ENCODE results near the gene ZNF775. TPM values are rescaled to one million over a fixed set of nuclear protein-coding genes. Genes with fewer than 3 reads are reported as not detected.

The ZNF775 gene
- total RNA-seq, 1 donor from 2014 or later, result 8.0 TPM

- Mint-ChIP-seq H3K27ac (peak overlapping the region; percentile 68), H3K27me3 (no peaks in the 10 kb centered on the region), H3K4me3 (no peak overlapping the region), H3K4me1 (peaks cover 24% of the 10 kb centered on the region), H3K9me3 (no peaks in the 10 kb centered on the region), H3K36me3 (ENCODE audit: low read depth) (no peaks in the 10 kb centered on the region)
- peak; percentile 72 for ATAC-seq (ENCODE audit: low read depth)
- TF ChIP-seq CTCF (IDR thresholded peaks at IDR 0.05), result no peak
- ChIA-PET CTCF (interaction anchor here (1.4 to 5.1 kb wide), 5 partner anchors 8 to 65 kb away, joined by 3 to 24 read pairs (median 6); a partner anchor contains a TSS), POLR2A (interaction anchor here (1.0 to 3.4 kb wide), 7 partner anchors 9 to 76 kb away, joined by 3 to 34 read pairs (median 7); partner anchors contain the start of gene REPIN1)
- intact Hi-C loops (cut with micrococcal nuclease), result loop anchor here (2.0 to 10.0 kb wide), 2 partner anchors 34 to 398 kb away; partner anchors contain the start of genes ACTR3C and LRRC61
- DNase-seq, result no peak
Observed at GRCh38 chr7:150357270-150357669, 21.9 kb upstream of the ZNF775 start.

- intact Hi-C loops (cut with micrococcal nuclease), result loop anchor here (2.0 to 10.0 kb wide), 2 partner anchors 35 to 397 kb away; partner anchors contain the start of genes ACTR3C and LRRC61
- ATAC-seq (ENCODE audit: low read depth) (no peak), DNase-seq (no peak)
- ChIA-PET POLR2A (interaction anchor here (1.0 to 3.4 kb wide), 8 partner anchors 8 to 76 kb away, joined by 3 to 34 read pairs (median 6); partner anchors contain the start of gene REPIN1), CTCF (interaction anchor here (1.4 to 5.1 kb wide), 3 partner anchors 50 to 64 kb away, joined by 3 to 24 read pairs (median 19); a partner anchor contains a TSS)
- Mint-ChIP-seq H3K27me3 (no peaks in the 10 kb centered on the region), H3K4me3 (no peak overlapping the region), H3K4me1 (peaks cover 30% of the 10 kb centered on the region), H3K27ac (no peak overlapping the region), H3K9me3 (no peaks in the 10 kb centered on the region), H3K36me3 (ENCODE audit: low read depth) (no peaks in the 10 kb centered on the region)
- TF ChIP-seq CTCF (IDR thresholded peaks at IDR 0.05), result no peak
Observed at GRCh38 chr7:150357771-150358427, 21.2 kb upstream of the ZNF775 start.

GRCh38 chr7:150358433-150358832 is 20.7 kb upstream of the ZNF775 start:
- CTCF ChIA-PET, result interaction anchor here (1.4 to 4.1 kb wide), 2 partner anchors 49 to 59 kb away, joined by 3 to 19 read pairs; a partner anchor contains a TSS
- no peak for TF ChIP-seq CTCF (IDR thresholded peaks at IDR 0.05)
- H3K27me3 Mint-ChIP-seq, result no peaks in the 10 kb centered on the region
- H3K4me1 Mint-ChIP-seq, result peaks cover 36% of the 10 kb centered on the region
- DNase-seq, result no peak
- H3K9me3 Mint-ChIP-seq, result no peaks in the 10 kb centered on the region
- ATAC-seq (ENCODE audit: low read depth), result no peak
- H3K27ac Mint-ChIP-seq, result no peak overlapping the region
- intact Hi-C loops (cut with micrococcal nuclease), result loop anchor here (10.0 kb wide), 1 partner anchor 396 kb away; no protein-coding TSS in a partner anchor
- POLR2A ChIA-PET, result interaction anchor here (0.7 to 3.4 kb wide), 9 partner anchors 8 to 75 kb away, joined by 3 to 34 read pairs (median 4); partner anchors contain the start of gene REPIN1
- H3K36me3 Mint-ChIP-seq (ENCODE audit: low read depth), result no peaks in the 10 kb centered on the region
- H3K4me3 Mint-ChIP-seq, result no peak overlapping the region

DNA sequence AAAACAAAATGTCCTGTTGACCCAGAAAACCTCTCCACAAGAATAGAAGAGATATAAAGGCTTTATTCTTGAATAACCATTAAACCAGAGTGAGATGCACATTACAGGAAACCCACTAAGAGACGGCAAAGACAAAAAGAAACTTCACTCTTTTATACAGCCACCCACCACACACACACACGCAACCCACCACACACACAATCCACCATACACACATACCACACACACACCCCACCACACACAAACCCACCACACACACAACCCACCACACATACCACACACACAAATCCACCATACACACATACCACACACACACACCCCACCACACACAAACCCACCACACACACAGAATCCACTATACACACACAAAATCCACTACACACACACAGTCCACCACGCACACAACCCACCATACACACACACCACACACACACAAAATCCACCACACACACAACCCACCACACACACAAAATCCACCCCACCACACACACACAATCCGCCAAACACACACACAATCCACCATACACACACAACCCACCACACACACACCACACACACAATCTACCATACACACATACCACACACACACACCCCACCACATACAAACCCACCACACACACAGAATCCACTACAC is 20.0 kb upstream of the ZNF775 start:
- Mint-ChIP-seq H3K9me3 (no peaks in the 10 kb centered on the region), H3K27ac (no peak overlapping the region), H3K36me3 (ENCODE audit: low read depth) (no peaks in the 10 kb centered on the region), H3K27me3 (no peaks in the 10 kb centered on the region), H3K4me3 (no peak overlapping the region), H3K4me1 (peaks cover 42% of the 10 kb centered on the region)
- ChIA-PET CTCF (interaction anchor here (4.1 kb wide), 1 partner anchor 48 kb away, joined by 19 read pairs; a partner anchor contains a TSS), POLR2A (interaction anchor here (0.7 to 3.4 kb wide), 6 partner anchors 11 to 74 kb away, joined by 3 to 34 read pairs (median 4); partner anchors contain the start of gene REPIN1)
- intact Hi-C loops (cut with micrococcal nuclease), result loop anchor here (10.0 kb wide), 1 partner anchor 396 kb away; no protein-coding TSS in a partner anchor
- ATAC-seq (ENCODE audit: low read depth), result no peak
- no peak for TF ChIP-seq CTCF (IDR thresholded peaks at IDR 0.05)
- DNase-seq, result no peak

All from activated B cell treated with CpG ODN at 0.5 μM for 24 hours (primary cell).